ENCODE data around the gene PARN.
"Not testable (repeated sequence)": the region's sequence is repeated elsewhere in the genome, so short reads cannot be mapped to it uniquely, and the experiment has no call there.

PARN gene

DNA sequence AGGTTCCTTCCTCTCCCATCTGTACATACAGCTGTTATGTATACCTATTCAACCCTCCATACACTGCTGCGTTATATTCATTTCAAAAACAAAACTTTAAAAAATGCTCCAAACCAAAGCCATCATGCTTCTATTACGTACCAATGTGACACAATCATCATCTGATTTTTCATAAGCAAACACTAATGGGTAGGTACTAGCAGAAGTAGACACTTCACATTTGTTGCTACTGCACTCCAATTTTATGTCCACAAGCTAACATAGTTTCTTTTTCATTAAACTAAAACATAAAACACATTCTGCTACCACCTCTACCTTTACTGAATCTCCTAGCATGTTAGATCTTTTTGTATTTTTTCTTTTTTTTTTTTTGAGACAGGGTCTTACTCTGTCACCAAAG is 57.5 kb downstream of the PARN start:
- no peak for DNase-seq

DNA sequence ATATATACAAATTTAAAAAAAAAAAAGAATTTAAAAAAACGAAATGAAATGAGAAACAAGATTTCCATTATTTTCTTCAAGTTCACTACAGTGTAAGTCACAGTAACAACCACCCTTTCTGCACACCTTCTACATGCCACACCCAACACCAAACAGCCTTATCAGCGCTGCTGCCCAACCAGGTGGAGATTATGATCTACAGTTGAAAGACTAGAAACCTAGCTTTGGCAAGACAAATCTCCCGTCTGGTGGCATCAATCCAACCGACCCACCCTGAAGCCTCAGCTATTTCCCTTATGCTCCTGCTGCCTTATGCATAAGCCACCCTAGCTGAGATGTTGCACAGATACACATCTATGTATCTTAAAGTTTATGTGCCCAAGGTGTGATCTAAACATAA is 60.8 kb downstream of the PARN start:
- no peak for DNase-seq

DNA sequence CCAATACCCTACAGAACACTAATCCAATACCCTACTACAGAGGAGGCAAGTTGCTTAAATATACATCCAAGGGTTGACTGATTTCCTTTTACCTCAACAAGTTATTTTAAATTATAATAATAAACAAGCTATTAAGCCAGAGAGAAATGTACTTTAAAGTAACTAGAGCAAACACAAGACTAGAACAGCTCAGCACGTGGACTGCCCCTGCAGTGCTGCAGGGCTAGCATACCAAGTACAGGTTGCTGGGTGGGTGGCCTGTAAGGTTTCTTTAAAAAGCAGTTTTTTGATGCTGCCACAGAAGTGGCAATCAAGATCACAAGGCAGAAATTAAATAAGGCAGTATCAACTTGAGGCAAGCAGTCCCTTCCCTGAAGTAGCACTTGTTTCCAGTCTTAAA is 63.5 kb downstream of the PARN start:
- no peak for DNase-seq

GRCh38 chr16:14565688-14566025 is 64.4 kb downstream of the PARN start:
- no peak for DNase-seq

- DNase-seq, result no peak
Measured at GRCh38 chr16:14564861-14565687, 65.0 kb downstream of the PARN start.

GRCh38 chr16:14564323-14564722 is 65.7 kb downstream of the PARN start:
- no peak for DNase-seq

DNA sequence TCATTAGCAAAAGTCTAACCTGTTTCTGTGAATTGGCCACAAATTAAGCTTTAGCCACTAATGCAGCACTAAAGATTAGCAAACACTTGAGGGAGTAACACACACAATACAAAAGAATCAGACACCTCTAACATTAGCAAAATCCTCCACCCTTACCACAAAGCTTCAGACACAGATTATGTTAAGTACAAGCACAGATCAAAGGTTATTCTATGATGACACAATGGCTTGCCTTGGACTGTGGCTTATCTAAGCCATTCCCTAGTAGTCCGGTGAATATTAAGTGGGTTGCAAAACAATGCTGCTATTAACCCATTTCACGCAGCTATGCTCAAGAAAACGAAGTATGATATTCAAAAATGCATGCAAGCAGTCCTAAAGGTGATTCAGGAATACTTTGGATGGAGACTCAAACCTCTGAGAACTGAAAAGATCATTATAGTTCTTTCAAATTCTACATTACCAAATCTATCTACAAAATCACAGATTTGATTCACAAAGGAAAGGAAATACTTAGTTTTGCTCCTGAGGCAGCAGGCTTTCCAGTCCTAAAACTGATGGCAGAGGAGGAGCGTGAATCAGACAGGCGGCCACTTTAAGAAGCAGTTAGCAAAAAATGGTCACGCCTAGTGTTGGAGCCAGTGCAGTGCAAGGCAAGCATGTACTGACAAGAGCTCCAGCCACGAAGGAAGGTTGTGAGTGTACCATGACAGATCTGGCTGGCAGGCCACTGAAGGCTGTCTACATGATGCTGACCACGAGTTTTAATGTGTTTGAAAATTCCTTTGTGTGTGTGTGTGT is 67.2 kb downstream of the PARN start:
- DNase-seq, result no peak

DNA sequence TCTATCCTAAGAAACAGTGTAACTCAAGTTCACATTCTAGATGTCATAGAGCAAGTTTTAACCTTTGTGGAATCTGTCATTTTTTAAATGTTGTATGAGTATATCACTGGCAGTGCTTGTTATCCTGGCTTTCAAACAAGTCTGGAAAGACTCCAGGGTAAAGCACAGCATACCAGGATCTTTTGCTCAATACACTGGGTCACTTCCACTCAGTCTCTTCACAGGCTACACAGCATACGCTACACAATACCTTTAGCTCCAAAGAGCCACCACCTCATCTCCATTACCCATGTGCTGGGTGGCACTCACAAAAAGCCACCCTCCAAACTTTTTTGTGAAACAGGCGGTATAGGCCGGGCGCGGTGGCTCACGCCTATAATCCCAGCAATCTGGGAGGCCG is 69.5 kb downstream of the PARN start:
- no peak for DNase-seq

DNA sequence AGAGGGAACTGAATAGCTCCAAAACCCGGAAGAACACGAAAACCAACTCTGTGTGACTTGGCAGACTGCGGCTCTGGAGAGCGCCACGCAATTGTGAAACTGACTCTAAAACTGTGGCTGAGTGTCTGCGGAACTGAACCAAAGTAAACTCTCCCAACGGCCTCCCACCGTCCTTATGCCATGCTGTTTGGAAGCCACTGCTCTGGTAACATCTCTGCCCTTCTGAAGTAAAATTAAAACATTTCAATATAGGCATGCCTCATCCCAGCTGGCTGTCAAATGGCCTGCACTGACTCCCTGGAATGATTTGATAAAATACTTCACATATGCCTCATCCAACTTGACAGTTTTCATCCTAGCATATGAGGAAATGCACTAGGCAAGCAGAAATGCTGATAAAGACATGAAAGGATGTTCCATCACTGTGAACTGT is 70.2 kb downstream of the PARN start:
- peak in 1 of 2 experiments; percentile 8 for DNase-seq

- DNase-seq, result no peak
Measured at GRCh38 chr16:14553447-14553846, 76.6 kb downstream of the PARN start.

GRCh38 chr16:14549789-14550153 is 80.3 kb downstream of the PARN start:
- DNase-seq, result peak in 1 of 2 experiments; percentile 9

DNA sequence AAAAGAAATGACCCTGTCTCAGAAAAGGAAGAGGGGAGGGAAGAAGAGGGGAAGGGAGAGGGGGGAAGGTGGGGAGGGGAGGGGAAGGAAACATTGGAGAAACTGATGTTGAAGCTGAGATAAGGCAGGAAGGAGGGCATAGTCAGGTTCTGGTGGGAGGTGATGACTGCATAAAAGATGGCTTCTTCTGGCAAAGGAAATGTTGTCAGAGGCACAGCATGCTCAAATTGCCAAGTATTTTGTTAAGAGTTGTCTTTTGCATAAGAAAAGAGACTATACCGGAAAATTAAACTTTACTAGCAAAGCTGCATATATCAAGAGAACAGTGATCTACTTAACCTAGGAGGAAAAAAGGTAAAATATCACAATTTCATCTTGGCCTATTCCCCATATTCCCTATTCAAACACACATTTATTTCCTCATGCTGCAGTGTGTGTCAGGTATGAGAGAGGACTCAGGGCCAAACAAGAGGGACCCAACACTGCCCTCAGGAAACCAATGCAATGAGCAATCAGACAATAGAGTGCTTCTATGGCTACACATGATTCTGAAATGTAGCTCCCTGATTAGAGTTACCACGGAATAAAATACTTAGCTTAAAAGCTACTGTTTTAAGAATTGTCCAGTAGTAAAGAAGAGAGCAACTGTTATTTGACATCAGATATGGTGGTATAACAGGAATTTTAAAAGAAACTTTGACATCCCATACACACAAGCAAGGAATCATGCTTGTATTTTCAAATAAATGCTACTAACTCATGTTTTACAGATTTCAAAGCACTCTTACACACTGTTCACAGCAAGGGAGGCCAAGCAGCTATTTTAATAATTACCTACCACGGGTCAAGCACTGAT is 80.9 kb downstream of the PARN start:
- no peak for DNase-seq

DNA sequence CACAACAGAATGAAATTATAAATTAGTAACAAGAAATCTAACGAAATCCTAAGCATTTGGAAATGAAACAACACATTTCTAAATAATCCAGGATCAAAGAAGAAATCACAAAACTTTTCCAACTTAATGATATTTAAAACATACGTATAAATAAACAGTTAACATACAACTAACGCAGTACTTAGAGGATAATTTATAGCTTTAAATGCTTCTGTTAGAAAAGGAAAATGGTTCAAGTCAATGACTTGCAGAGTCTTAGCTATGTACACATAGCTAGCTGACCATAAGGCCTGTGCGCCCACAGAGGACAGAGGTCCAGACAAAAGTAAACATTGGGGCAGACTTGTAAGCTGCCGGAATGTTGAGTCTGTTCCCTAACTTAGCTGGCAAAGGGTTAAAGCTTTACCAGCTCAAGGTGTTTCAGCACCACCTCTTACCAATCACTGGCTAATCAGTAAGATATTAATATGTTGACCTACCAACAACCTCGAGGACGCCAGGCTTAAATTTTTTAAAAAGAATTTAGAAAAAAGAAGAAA is 84.6 kb downstream of the PARN start:
- DNase-seq, result no peak

DNA sequence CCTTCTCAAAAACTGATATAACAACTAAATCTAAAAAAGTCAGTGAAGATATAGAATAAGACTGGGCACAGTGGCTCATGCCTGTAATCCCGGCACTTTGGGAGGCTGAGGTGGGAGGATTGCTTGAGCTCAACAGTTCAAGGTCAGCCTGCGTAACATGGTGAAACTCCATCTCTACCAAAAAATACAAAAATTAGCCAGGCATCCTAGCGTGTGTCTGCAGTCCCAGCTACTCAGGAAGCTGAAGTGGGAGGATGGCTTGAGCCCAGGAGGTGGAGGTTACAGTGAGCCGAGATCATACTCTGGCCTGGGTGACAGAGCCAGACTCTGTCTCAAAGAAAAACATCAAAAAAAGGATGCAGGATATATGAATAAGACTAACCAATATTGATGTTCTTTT is 85.2 kb downstream of the PARN start:
- DNase-seq, result not testable (repeated sequence)

DNA sequence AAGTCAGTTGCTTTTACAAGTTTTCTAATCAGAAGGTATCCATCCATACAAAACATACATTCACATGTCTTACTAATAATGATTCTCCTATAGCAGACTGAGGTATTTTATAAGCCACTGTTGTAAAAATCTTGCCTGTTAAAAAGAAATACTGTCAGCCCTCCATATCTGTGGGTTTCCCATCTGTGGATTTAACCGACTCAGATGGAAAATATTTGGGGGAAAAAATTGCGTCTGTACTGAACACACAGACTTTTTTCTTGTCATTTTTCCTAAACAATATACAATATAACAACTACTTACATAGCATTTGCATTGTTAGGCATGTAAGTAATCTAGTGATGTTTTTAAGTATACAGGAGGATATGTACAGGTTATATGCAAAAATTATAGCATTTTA is 90.4 kb downstream of the PARN start:
- no peak for DNase-seq

- no peak for DNase-seq
Measured at GRCh38 chr16:14539156-14539555, 90.9 kb downstream of the PARN start.

- no peak for DNase-seq
Measured at GRCh38 chr16:14538604-14539003, 91.5 kb downstream of the PARN start.

- DNase-seq, result no peak
Measured at GRCh38 chr16:14531613-14532012, 98.4 kb downstream of the PARN start.

DNA sequence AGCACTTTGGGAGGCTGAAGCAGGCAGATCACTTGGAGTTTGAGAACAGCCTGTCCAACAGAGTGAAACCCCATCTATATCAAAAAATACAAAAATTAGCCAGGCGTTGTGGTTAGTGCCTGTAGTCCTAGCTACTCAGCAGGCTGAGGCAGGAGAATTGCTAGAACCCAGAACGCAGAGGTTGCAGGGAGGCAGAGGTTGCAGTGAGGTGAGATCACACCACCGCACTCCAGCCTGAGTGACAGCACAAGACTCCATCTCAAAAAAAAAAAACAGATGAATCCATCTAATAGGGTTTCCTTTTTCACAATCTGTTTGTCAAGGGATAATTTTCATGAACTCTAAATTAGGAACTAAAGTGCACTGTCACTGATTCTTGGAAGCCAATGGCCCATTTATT is 99.0 kb downstream of the PARN start:
- no peak for DNase-seq

DNA sequence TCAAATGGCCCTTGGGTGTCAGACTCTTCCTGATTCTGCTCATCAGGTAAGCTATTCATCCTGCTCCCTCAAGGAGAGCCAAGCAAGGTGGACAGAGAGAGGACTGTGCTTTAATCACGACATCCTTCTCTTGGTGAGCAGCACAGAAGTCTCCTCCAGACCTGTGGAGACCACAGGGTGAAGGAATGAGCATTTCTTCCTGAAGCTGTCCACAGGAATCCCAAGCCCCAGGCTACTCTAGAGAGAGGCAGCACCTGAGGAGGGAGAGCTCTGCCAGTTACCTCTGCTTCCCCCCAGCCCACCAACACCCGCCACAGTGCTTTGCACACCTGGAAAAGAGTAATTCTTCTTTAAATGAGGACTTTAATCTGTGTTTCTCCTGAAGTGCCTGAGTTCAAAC is 100.0 kb downstream of the PARN start:
- DNase-seq, result no peak

GRCh38 chr16:14529010-14529669 is 100.9 kb downstream of the PARN start:
- peak; percentile 69 to 85 for DNase-seq

DNA sequence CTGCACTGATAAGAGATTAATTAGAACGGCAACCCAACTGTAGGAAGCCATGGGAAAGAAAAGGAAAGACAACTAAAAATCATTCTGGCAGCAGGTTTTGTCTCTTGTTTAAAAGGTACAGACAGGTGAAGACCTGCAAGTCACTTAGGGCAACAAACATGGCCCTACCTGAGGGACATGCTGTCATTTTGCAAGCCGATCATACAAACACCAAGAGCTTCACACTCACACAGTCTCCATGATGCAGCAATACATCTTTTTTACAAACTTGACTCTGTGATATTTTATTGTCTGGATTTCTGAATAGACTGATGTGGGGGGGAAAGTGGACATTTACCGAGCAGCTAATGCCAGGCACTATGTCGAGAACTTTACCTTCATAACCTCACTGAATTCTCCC is 101.8 kb downstream of the PARN start:
- no peak for DNase-seq

Measured in SHP77 (cell line).